ENCODE measurements around the gene GPR68.
"Not testable (repeated sequence)": the region's sequence is repeated elsewhere in the genome, so short reads cannot be mapped to it uniquely, and the experiment has no call there.

GPR68 gene

DNA sequence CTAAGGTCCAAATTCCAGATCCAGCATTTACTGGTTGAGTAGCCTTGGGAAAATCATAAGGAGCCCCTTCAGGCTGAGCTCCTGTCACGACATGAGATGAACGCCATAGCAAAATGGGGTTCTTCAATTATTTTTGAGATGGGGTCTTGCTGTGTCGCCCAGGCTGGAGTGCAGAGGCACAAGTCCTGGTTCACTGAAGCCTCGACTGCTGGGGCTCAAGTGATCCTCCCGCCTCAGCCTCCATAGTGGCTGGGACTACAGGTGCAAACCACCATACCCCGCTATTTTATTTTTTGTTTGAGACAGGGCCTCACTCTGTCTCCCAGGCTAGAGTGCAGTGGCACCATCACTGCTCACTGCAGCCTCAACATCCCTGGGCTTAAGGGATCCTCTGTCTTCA, 25.7 kb upstream of the GPR68 start:
- Histone ChIP-seq H2AFZ (ENCODE audit: low read depth, low read length) (no peak overlapping the region), H3K27ac (ENCODE audit: low read length) (no peak overlapping the region)

GRCh38 chr14:91269076-91269991, 24.8 kb upstream of the GPR68 start:
- H3K27ac ChIP-seq (ENCODE audit: low read length): no peak overlapping the region
- no peaks in the 10 kb centered on the region for H3K4me1 ChIP-seq (ENCODE audit: low read length)
- H2AFZ ChIP-seq (ENCODE audit: low read depth, low read length): no peak overlapping the region
- no peaks in the 10 kb centered on the region for H4K20me1 ChIP-seq (ENCODE audit: insufficient read depth, low read length)
- H3K9ac ChIP-seq (ENCODE audit: low read length): no peak overlapping the region
- H3K9me3 ChIP-seq (ENCODE audit: insufficient read depth, low read length): no peaks in the 10 kb centered on the region
- no peaks in the 10 kb centered on the region for H3K27me3 ChIP-seq (ENCODE audit: low read depth, low read length)
- no peak overlapping the region for H3K4me3 ChIP-seq (ENCODE audit: low read length)
- H3K36me3 ChIP-seq (replicated peaks; ENCODE audit: low read depth, low read length): peaks cover 20% of the 10 kb centered on the region
- no peaks in the 10 kb centered on the region for H3K79me2 ChIP-seq (ENCODE audit: low read length)
- no peak overlapping the region for H3K4me2 ChIP-seq (ENCODE audit: low read length)
- TF ChIP-seq, protein P1, sequence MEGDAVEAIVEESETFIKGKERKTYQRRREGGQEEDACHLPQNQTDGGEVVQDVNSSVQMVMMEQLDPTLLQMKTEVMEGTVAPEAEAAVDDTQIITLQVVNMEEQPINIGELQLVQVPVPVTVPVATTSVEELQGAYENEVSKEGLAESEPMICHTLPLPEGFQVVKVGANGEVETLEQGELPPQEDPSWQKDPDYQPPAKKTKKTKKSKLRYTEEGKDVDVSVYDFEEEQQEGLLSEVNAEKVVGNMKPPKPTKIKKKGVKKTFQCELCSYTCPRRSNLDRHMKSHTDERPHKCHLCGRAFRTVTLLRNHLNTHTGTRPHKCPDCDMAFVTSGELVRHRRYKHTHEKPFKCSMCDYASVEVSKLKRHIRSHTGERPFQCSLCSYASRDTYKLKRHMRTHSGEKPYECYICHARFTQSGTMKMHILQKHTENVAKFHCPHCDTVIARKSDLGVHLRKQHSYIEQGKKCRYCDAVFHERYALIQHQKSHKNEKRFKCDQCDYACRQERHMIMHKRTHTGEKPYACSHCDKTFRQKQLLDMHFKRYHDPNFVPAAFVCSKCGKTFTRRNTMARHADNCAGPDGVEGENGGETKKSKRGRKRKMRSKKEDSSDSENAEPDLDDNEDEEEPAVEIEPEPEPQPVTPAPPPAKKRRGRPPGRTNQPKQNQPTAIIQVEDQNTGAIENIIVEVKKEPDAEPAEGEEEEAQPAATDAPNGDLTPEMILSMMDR (IDR thresholded peaks at IDR 0.05; ENCODE audit: low read depth, low read length): no peak
- TF ChIP-seq EZH2phosphoT487 (IDR thresholded peaks at IDR 0.05; ENCODE audit: low read depth): no peak

More for the DNA sequence above, 25.7 kb upstream of the GPR68 start:
- no peaks in the 10 kb centered on the region for H3K79me2 ChIP-seq (ENCODE audit: low read length)
- no peak overlapping the region for H3K9ac ChIP-seq (ENCODE audit: low read length)
- no peaks in the 10 kb centered on the region for H3K27me3 ChIP-seq (ENCODE audit: low read depth, low read length)
- H3K36me3 ChIP-seq (replicated peaks; ENCODE audit: low read depth, low read length): peaks cover 25% of the 10 kb centered on the region
- no peak overlapping the region for H3K4me2 ChIP-seq (ENCODE audit: low read length)
- H3K4me3 ChIP-seq (ENCODE audit: low read length): no peak overlapping the region
- H4K20me1 ChIP-seq (ENCODE audit: insufficient read depth, low read length): no peaks in the 10 kb centered on the region
- no peaks in the 10 kb centered on the region for H3K9me3 ChIP-seq (ENCODE audit: insufficient read depth, low read length)
- TF ChIP-seq, protein P1 (IDR thresholded peaks at IDR 0.05; ENCODE audit: low read depth, low read length): no peak
- TF ChIP-seq EZH2phosphoT487 (IDR thresholded peaks at IDR 0.05; ENCODE audit: low read depth): no peak
- no peaks in the 10 kb centered on the region for H3K4me1 ChIP-seq (ENCODE audit: low read length)

- peaks cover 20% of the 10 kb centered on the region for H3K36me3 ChIP-seq (replicated peaks; ENCODE audit: low read depth, low read length)
- H4K20me1 ChIP-seq (ENCODE audit: insufficient read depth, low read length): no peaks in the 10 kb centered on the region
- H3K9me3 ChIP-seq (ENCODE audit: insufficient read depth, low read length): no peaks in the 10 kb centered on the region
- no peak overlapping the region for H3K9ac ChIP-seq (ENCODE audit: low read length)
- no peak overlapping the region for H3K27ac ChIP-seq (ENCODE audit: low read length)
- no peak overlapping the region for H3K4me2 ChIP-seq (ENCODE audit: low read length)
- H3K79me2 ChIP-seq (ENCODE audit: low read length): no peaks in the 10 kb centered on the region
- TF ChIP-seq, protein P1 (IDR thresholded peaks at IDR 0.05; ENCODE audit: low read depth, low read length): no peak
- no peak for TF ChIP-seq EZH2phosphoT487 (IDR thresholded peaks at IDR 0.05; ENCODE audit: low read depth)
- H3K4me3 ChIP-seq (ENCODE audit: low read length): no peak overlapping the region
- no peaks in the 10 kb centered on the region for H3K27me3 ChIP-seq (ENCODE audit: low read depth, low read length)
- H3K4me1 ChIP-seq (ENCODE audit: low read length): no peaks in the 10 kb centered on the region
- no peak overlapping the region for H2AFZ ChIP-seq (ENCODE audit: low read depth, low read length)
Observed at GRCh38 chr14:91267965-91268437, 23.5 kb upstream of the GPR68 start.

DNA sequence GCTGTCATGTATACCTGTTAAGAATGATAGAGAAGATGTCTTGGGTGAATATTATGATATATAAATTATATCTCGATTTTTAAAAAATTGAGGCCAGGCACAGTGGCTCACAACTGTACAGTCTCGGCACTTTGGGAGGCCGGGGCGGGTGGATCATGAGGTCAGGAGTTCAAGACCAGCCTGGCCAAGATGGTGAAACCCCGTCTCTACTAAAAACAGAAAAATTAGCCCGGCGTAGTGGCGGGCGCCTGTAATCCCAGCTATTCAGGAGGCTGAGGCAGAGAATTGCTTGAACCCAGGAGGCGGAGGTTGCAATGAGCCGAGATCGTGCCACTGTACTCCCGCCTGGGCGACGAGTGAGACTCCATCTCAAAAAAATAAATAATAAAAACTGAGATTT, 21.8 kb upstream of the GPR68 start:
- not testable (repeated sequence) for H2AFZ ChIP-seq (ENCODE audit: low read depth, low read length); H3K27me3 ChIP-seq (ENCODE audit: low read depth, low read length); H4K20me1 ChIP-seq (ENCODE audit: insufficient read depth, low read length); H3K79me2 ChIP-seq (ENCODE audit: low read length); H3K27ac ChIP-seq (ENCODE audit: low read length); H3K9me3 ChIP-seq (ENCODE audit: insufficient read depth, low read length); H3K36me3 ChIP-seq (replicated peaks; ENCODE audit: low read depth, low read length); H3K4me3 ChIP-seq (ENCODE audit: low read length); H3K4me1 ChIP-seq (ENCODE audit: low read length); H3K9ac ChIP-seq (ENCODE audit: low read length); H3K4me2 ChIP-seq (ENCODE audit: low read length)

Data from OCI-LY3 (cell line).